ENCODE results near the gene ZNF654. TPM values are rescaled to one million over a fixed set of nuclear protein-coding genes. Genes with fewer than 3 reads are reported as not detected.
A peak's percentile ranks its signal among the peaks of the same experiment; 100 is the strongest.

The ZNF654 gene
- polyA plus RNA-seq, 1 of the 3 experiments (the other 2 are of a cell fraction) = 1.6 TPM

DNA sequence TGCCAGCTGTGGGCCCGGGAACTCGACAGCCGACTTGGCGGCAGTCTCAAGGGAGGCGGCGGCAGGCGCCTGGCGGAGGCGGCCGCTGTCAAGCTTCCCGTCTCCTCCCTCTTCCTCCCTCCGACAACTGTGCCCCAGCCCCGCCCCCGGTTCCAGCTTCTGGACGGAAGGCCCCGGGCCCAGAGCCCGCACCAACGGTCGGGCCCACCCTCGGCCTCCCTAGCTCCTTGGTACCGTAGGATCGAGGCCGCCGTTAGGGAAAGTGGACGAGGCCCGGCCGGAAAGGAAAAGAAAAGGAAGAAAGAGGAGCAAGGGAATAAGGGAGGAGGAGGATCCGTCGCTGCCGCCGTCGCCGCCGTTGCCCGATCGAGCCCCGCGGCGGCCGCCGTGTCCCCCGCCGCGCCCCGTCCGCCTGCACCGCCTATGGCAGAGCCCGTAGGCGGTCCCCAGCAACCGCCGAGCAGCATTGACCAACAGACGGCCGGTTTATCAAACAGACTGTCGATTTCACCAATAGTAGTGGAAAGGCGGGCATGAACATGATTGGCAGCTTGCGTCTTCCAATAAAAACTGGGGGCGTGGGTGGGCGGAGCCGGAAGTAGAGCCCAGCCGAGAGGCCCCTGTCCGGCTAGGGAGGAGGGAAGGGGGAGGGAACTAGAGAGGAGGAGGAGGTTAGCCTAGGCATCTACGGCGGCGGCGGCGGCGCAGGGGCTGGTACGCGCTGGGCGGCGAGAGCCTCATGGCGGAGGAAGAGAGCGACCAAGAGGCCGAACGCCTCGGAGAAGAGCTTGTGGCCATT is at the start of gene ZNF654, which contains the start of gene CGGBP1 (continued):
- TF ChIP-seq, protein P1, sequence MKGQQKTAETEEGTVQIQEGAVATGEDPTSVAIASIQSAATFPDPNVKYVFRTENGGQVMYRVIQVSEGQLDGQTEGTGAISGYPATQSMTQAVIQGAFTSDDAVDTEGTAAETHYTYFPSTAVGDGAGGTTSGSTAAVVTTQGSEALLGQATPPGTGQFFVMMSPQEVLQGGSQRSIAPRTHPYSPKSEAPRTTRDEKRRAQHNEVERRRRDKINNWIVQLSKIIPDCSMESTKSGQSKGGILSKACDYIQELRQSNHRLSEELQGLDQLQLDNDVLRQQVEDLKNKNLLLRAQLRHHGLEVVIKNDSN (IDR thresholded peaks at IDR 0.05; ENCODE audit: borderline replicate concordance, low read depth) = no peak
- TF ChIP-seq POLR2AphosphoS5 (IDR thresholded peaks at IDR 0.05; ENCODE audit: low read depth, low read length) = peak; percentile 61
- peak; percentile 88 for TF ChIP-seq GABPA (IDR thresholded peaks at IDR 0.05; ENCODE audit: low read depth)
- TF ChIP-seq, protein P2, sequence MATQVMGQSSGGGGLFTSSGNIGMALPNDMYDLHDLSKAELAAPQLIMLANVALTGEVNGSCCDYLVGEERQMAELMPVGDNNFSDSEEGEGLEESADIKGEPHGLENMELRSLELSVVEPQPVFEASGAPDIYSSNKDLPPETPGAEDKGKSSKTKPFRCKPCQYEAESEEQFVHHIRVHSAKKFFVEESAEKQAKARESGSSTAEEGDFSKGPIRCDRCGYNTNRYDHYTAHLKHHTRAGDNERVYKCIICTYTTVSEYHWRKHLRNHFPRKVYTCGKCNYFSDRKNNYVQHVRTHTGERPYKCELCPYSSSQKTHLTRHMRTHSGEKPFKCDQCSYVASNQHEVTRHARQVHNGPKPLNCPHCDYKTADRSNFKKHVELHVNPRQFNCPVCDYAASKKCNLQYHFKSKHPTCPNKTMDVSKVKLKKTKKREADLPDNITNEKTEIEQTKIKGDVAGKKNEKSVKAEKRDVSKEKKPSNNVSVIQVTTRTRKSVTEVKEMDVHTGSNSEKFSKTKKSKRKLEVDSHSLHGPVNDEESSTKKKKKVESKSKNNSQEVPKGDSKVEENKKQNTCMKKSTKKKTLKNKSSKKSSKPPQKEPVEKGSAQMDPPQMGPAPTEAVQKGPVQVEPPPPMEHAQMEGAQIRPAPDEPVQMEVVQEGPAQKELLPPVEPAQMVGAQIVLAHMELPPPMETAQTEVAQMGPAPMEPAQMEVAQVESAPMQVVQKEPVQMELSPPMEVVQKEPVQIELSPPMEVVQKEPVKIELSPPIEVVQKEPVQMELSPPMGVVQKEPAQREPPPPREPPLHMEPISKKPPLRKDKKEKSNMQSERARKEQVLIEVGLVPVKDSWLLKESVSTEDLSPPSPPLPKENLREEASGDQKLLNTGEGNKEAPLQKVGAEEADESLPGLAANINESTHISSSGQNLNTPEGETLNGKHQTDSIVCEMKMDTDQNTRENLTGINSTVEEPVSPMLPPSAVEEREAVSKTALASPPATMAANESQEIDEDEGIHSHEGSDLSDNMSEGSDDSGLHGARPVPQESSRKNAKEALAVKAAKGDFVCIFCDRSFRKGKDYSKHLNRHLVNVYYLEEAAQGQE (IDR thresholded peaks at IDR 0.05; ENCODE audit: low read depth, low read length) = no peak
- TF ChIP-seq, protein P3, sequence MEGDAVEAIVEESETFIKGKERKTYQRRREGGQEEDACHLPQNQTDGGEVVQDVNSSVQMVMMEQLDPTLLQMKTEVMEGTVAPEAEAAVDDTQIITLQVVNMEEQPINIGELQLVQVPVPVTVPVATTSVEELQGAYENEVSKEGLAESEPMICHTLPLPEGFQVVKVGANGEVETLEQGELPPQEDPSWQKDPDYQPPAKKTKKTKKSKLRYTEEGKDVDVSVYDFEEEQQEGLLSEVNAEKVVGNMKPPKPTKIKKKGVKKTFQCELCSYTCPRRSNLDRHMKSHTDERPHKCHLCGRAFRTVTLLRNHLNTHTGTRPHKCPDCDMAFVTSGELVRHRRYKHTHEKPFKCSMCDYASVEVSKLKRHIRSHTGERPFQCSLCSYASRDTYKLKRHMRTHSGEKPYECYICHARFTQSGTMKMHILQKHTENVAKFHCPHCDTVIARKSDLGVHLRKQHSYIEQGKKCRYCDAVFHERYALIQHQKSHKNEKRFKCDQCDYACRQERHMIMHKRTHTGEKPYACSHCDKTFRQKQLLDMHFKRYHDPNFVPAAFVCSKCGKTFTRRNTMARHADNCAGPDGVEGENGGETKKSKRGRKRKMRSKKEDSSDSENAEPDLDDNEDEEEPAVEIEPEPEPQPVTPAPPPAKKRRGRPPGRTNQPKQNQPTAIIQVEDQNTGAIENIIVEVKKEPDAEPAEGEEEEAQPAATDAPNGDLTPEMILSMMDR (IDR thresholded peaks at IDR 0.05) = no peak
- no peak for TF ChIP-seq GATA2 (CRISPR knock-in tag; IDR thresholded peaks at IDR 0.05)

DNA sequence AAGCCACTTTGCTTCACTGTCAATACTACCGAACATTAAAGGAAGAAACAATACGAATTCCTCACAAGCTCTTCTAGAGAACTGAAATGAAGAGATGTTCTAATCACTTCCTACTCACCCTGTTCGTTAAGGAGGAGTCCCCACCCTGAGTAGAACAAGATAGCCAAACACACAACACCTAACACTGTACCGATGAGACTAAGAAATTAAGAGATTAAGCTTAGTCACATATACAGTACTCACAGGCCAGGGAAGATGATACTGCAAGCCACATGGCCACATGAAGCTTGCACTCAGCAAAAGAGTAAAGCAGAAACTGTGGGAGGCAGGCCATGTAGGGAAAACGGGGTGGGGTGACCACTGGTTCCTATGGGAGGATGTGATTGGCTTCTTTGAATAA is 48.2 kb upstream of the ZNF654 start:
- no peak overlapping the region for H2AFZ ChIP-seq (ENCODE audit: low read depth)
- no peak overlapping the region for H3K4me3 ChIP-seq (ENCODE audit: low read depth in 2 of 2, low read length in 1 of 2)
- H3K4me1 ChIP-seq (ENCODE audit: control insufficient read depth in 1 of 2, insufficient read depth in 2 of 2, low read depth in 1 of 2, low read length in 1 of 2) = no peaks in the 10 kb centered on the region; a peak in 1 of 4 replicates
- no peaks in the 10 kb centered on the region for H3F3A ChIP-seq (replicated peaks; ENCODE audit: insufficient read depth)
- no peak for DNase-seq
- POLR2A ChIA-PET = no interaction called here
- 34% methylated on average over 5 of the region's 5 CpGs for WGBS (ENCODE audit: low lambda C conversion rate)
- no peak overlapping the region for H3K4me2 ChIP-seq
- TF ChIP-seq ELF1 (IDR thresholded peaks at IDR 0.05) (no peak), TCF12 (IDR thresholded peaks at IDR 0.05) (no peak), EP300 (IDR thresholded peaks at IDR 0.05; ENCODE audit: borderline replicate concordance in 1 of 2, low read depth in 1 of 2, low read length in 1 of 2) (no peak), FOXM1 (IDR thresholded peaks at IDR 0.05; ENCODE audit: low read depth) (no peak)
- TF ChIP-seq, protein P4, sequence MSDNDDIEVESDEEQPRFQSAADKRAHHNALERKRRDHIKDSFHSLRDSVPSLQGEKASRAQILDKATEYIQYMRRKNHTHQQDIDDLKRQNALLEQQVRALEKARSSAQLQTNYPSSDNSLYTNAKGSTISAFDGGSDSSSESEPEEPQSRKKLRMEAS (IDR thresholded peaks at IDR 0.05; ENCODE audit: low read depth) = no peak
- TF ChIP-seq, protein P2 (IDR thresholded peaks at IDR 0.05; ENCODE audit: low read depth, low read length) = no peak
- TF ChIP-seq, protein P1 (IDR thresholded peaks at IDR 0.05; ENCODE audit: borderline replicate concordance, low read depth) = no peak
- TF ChIP-seq, protein P5, sequence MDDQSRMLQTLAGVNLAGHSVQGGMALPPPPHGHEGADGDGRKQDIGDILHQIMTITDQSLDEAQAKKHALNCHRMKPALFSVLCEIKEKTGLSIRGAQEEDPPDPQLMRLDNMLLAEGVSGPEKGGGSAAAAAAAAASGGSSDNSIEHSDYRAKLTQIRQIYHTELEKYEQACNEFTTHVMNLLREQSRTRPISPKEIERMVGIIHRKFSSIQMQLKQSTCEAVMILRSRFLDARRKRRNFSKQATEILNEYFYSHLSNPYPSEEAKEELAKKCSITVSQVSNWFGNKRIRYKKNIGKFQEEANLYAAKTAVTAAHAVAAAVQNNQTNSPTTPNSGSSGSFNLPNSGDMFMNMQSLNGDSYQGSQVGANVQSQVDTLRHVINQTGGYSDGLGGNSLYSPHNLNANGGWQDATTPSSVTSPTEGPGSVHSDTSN (IDR thresholded peaks at IDR 0.05) = no peak
- H3K27me3 ChIP-seq (ENCODE audit: insufficient read depth) = peaks cover 7% of the 10 kb centered on the region
- H4K20me1 ChIP-seq (ENCODE audit: insufficient read depth) = no peaks in the 10 kb centered on the region
- no peaks in the 10 kb centered on the region for H3K79me2 ChIP-seq (ENCODE audit: insufficient read depth)
- no peaks in the 10 kb centered on the region for H3K36me3 ChIP-seq (replicated peaks in 1 of 2; ENCODE audit: control insufficient read depth in 1 of 2, insufficient read depth in 2 of 2, low read length in 1 of 2)
- CTCF ChIA-PET = interaction anchor here (1.2 kb wide), 1 partner anchor 712 kb away, joined by 3 read pairs; no protein-coding TSS in a partner anchor
- no peak overlapping the region for H3K27ac ChIP-seq (ENCODE audit: low read depth in 2 of 2, low read length in 1 of 2)
- no peak overlapping the region for H3K9ac ChIP-seq
- H3K9me3 ChIP-seq = no peaks in the 10 kb centered on the region
- no peaks in the 10 kb centered on the region for H3K9me2 ChIP-seq

Measured in SK-N-SH (cell line).